Adrenal gland (tissue), 12 donors: ENCODE measurements around the gene GAS2L2. TPM values are rescaled to one million over a fixed set of nuclear protein-coding genes. Genes with fewer than 3 reads are reported as not detected.

Source experiments
- DNase-seq, 7 donors: peaks; one replicate each; pipeline ENCODE4 v3.0.0-alpha.2; 2019 to 2020
- H3K27ac ChIP-seq, 5 donors: fragments of 200-600 bp; sonication (generic) in 4 of 5; 1 replicate in 3 of 5; 2 replicates in 2 of 5; pipeline versions ENCODE4 v1.5.1 to v1.8.0; 2016 to 2020; ENCODE audit warnings: mild to moderate bottlenecking in 1 of 5
- H3K27me3 ChIP-seq: fragments of 200-600 bp; 2 replicates; pipeline ENCODE4 v1.8.0; 2021
- H3K36me3 ChIP-seq, 2 donors: fragments of 200-600 bp; replicated peaks in 1 of 2; 1 replicate in 1 of 2; 2 replicates in 1 of 2; pipeline versions ENCODE4 v1.5.1 to v1.8.0; 2018 to 2022
- H3K4me1 ChIP-seq, 2 donors: fragments of 200-600 bp; replicated peaks in 1 of 2; 1 replicate in 1 of 2; 2 replicates in 1 of 2; pipeline versions ENCODE4 v1.5.1 to v1.8.0; 2018 to 2021
- H3K4me3 ChIP-seq, 4 donors: fragments of 200-600 bp; sonication (generic) in 3 of 4; one replicate each; pipeline ENCODE4 v1.5.1; 2016 to 2018
- H3K9me3 ChIP-seq, 3 donors: fragments of 200-600 bp; sonication (generic) in 1 of 3; replicated peaks in 1 of 3; 1 replicate in 2 of 3; 2 replicates in 1 of 3; pipeline versions ENCODE4 v1.5.1 to v1.8.0; 2016 to 2021
- CTCF ChIP-seq, 6 experiments: fragments of 450-650 bp in 4 of 6; fragments of 200-600 bp in 2 of 6; sonication (generic) in 1 of 6; IDR thresholded peaks; 1 replicate in 5 of 6; 2 replicates in 1 of 6; pipeline versions ENCODE4 v1.5.1 to v1.8.0; 2016 to 2021; ENCODE audit warnings: antibody characterized with exemption in 6 of 6, mild to moderate bottlenecking in 2 of 6, moderate library complexity in 1 of 6
- POLR2A ChIP-seq, 2 donors: fragments of 450-650 bp; IDR thresholded peaks; one replicate each; pipeline ENCODE4 v1.6.1; 2017; ENCODE audit warnings: antibody characterized with exemption in 2 of 2, mild to moderate bottlenecking in 2 of 2, moderate library complexity in 1 of 2
- WGBS, 4 donors: extraction: QIAGEN DNeasy Blood & Tissue Kit in 2 of 4; methylation state at CpG; one replicate each; pipeline versions ENCODE4 v1.1.5 to v1.1.7; 2013 to 2017; 5-methylcytosine and 5-hydroxymethylcytosine counted together
- intact Hi-C, 2 donors: fragments of 100-400 bp; cut with DNase I; formaldehyde crosslinking; loops; one replicate each; pipeline versions ENCODE4 v1.14.1 to v1.15.0; 2022 to 2023
- polyA plus RNA-seq, 3 donors: library from polyadenylated mRNA; stranded (reverse); fragments of 200-250 nt in 2 of 3; fragments of 350-450 nt in 1 of 3; fragmentation: Illumina TruSeq in 1 of 3; extraction: RNeasy Lipid Tissue Mini Kit (QIAGEN cat#74804) in 1 of 3; gene quantifications; one replicate each; pipeline ENCODE4 v1.2.3, GENCODE V29; 2013 to 2014
- total RNA-seq, 9 donors: library from RNA; depleted of rRNA in 4 of 9; stranded (reverse); fragments of >200 nt in 4 of 9; fragments of 120-200 nt in 1 of 9; fragmentation: NEBNext Ultra II Directional in 1 of 9; extraction: Animal tissue kit (Norgen Biotek cat#: 25700) in 1 of 9; gene quantifications; one replicate each; pipeline versions ENCODE4 v1.1.0 to v1.2.4, GENCODE V29; 2013 to 2023
- donor health status: healthy with polysubstance abuse.
- donor health status: Bipolar disorder and iron deficiency.
- donor health status: DM: yes; HTN: yes; CAD: no.
- donor health status: DM: no; HTN: no; CAD: no.
- donor health status: DM: no; HTN: no; CAD: no.
- donor health status: DM: yes; HTN: yes; CAD: no.

Gene GAS2L2
- total and polyA plus RNA-seq, 12 donors: 0.06 to 0.22 (median 0.08) TPM; not detected in 7

- Histone ChIP-seq H3K27me3 (no peaks in the 10 kb centered on the region), H3K4me3 (peak overlapping the region in 2 of 4 donors; percentile 18 to 60), H3K36me3 (no peaks in the 10 kb centered on the region), H3K27ac (peak overlapping the region in 1 of 5 donors; percentile 55), H3K9me3 (no peaks in the 10 kb centered on the region), H3K4me1 (peaks cover 5 to 11% of the 10 kb centered on the region in 2 donors)
- intact Hi-C loops: loop anchor here in 1 of 2 donors (2.0 kb wide), 1 partner anchor 41 kb away; no protein-coding TSS in a partner anchor
- TF ChIP-seq POLR2A (IDR thresholded peaks at IDR 0.05) (no peak), CTCF (IDR thresholded peaks at IDR 0.05) (no peak)
- DNase-seq: no peak
- 28 to 33% (median 32%) methylated on average over 16 to 17 of the region's 17 CpGs for whole genome bisulfite sequencing, 4 donors
These were observed 10.7 kb upstream of the GAS2L2 start for GRCh38 chr17:35763767-35764122.

- Histone ChIP-seq H3K27me3 (no peaks in the 10 kb centered on the region), H3K4me3 (no peak overlapping the region), H3K27ac (no peak overlapping the region), H3K9me3 (no peaks in the 10 kb centered on the region), H3K4me1 (peaks cover 5 to 11% of the 10 kb centered on the region in 2 donors), H3K36me3 (no peaks in the 10 kb centered on the region)
- no peak for TF ChIP-seq POLR2A (IDR thresholded peaks at IDR 0.05)
- no peak for TF ChIP-seq CTCF (IDR thresholded peaks at IDR 0.05)
- intact Hi-C loops: no loop called here
- no peak for DNase-seq
- 78 to 88% (median 84%) methylated on average over 5 of the region's 5 CpGs for WGBS, 4 donors
These were observed 8.6 kb upstream of the GAS2L2 start for GRCh38 chr17:35761601-35762000.

GRCh38 chr17:35760587-35760986, 7.5 kb upstream of the GAS2L2 start, which contains the start of gene C17orf50:
Gene C17orf50 (plus strand): TSS chr17:35760887. CDS start chr17:35760942, 55 bp downstream.
- Histone ChIP-seq H3K27ac (no peak within 1 kb of the TSS), H3K9me3 (no peaks in the 10 kb centered on the region), H3K4me3 (no peak within 1 kb of the TSS), H3K4me1 (peaks cover 5 to 11% of the 10 kb centered on the region in 2 donors), H3K27me3 (no peaks in the 10 kb centered on the region), H3K36me3 (no peaks in the 10 kb centered on the region)
- TF ChIP-seq CTCF (IDR thresholded peaks at IDR 0.05) (no peak), POLR2A (IDR thresholded peaks at IDR 0.05) (no peak)
- no peak for DNase-seq
- intact Hi-C loops: no loop called here
- 52 to 100% (median 80%) methylated on average over 1 of the region's 1 CpG for WGBS, 4 donors

- intact Hi-C loops: no loop called here
- Histone ChIP-seq H3K4me1 (no peaks in the 10 kb centered on the region), H3K9me3 (no peaks in the 10 kb centered on the region), H3K36me3 (no peaks in the 10 kb centered on the region), H3K4me3 (no peak overlapping the region), H3K27ac (no peak overlapping the region), H3K27me3 (no peaks in the 10 kb centered on the region)
- TF ChIP-seq CTCF (IDR thresholded peaks at IDR 0.05): no peak
- no peak for TF ChIP-seq POLR2A (IDR thresholded peaks at IDR 0.05)
- DNase-seq: no peak
These were observed 4.2 kb upstream of the GAS2L2 start for GRCh38 chr17:35757243-35757642.
